Measurements from ENCODE around the gene PSORS1C2.

DNA sequence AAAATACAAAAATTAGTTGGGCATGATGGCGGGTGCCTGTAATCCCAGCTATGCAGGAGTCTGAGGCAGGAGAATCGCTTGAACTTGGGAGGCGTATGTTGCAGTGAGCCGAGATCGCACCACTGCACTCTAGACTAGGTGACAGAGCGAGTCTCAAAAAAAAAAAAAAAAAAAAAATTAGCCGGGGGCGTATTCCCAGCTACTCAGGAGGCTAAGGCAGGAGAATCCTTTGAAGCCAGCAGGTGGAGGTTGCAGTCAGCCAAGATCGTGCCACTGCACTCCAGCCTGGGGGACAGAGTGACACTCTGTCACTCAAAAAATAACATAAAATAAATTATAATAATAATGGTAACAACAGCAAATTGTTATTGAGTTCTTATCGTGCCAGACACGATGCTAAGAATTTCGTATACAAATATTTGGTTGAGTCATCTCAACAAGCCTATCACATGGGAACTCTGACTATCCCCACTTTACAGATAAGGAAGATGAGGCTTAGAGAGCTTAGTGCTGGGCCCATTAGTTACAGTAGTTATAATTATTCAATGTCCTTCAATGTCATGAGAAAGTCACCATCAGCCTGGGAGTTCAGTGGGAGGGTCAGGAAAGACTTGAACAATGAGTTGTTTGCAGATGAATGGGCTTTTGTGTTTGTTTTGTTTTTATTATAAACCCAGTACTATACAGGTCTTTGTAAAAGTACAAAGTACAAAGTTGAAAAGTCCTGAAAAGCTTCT lies 45.9 kb downstream of the PSORS1C2 start:
- TF ChIP-seq, protein P1, sequence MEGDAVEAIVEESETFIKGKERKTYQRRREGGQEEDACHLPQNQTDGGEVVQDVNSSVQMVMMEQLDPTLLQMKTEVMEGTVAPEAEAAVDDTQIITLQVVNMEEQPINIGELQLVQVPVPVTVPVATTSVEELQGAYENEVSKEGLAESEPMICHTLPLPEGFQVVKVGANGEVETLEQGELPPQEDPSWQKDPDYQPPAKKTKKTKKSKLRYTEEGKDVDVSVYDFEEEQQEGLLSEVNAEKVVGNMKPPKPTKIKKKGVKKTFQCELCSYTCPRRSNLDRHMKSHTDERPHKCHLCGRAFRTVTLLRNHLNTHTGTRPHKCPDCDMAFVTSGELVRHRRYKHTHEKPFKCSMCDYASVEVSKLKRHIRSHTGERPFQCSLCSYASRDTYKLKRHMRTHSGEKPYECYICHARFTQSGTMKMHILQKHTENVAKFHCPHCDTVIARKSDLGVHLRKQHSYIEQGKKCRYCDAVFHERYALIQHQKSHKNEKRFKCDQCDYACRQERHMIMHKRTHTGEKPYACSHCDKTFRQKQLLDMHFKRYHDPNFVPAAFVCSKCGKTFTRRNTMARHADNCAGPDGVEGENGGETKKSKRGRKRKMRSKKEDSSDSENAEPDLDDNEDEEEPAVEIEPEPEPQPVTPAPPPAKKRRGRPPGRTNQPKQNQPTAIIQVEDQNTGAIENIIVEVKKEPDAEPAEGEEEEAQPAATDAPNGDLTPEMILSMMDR (conservative IDR thresholded peaks at IDR 0.05; ENCODE audit: low read depth, low read length): no peak
- TF ChIP-seq EZH2 (IDR thresholded peaks at IDR 0.05; ENCODE audit: borderline replicate concordance, low read depth, low read length, poor library complexity, severe bottlenecking): no peak
